DOHH2 (cell line): Measurements from ENCODE around the gene MTFP1.

Experiments
- H3F3A ChIP-seq: fragments of 200-600 bp; sonication (generic), shearing (Covaris generic); 2 replicates; pipeline ENCODE4 v1.6.0; 2016; ENCODE audit warnings: antibody characterized with exemption, mild to moderate bottlenecking; ENCODE audit not compliant: control insufficient read depth, insufficient read depth
- H3K27ac ChIP-seq: fragments of 200-600 bp; sonication (generic); 2 replicates; pipeline ENCODE4 v1.5.1; 2014; ENCODE audit warnings: low read depth, mild to moderate bottlenecking, low read length, moderate library complexity
- H3K27me3 ChIP-seq: fragments of 200-600 bp; sonication (generic); 2 replicates; pipeline ENCODE4 v1.6.1; 2014; ENCODE audit warnings: mild to moderate bottlenecking, low read length, mixed read lengths; ENCODE audit not compliant: control insufficient read depth
- H3K36me3 ChIP-seq: fragments of 200-600 bp; sonication (generic); 2 replicates; pipeline ENCODE4 v1.6.1; 2014; ENCODE audit warnings: mild to moderate bottlenecking, low read length, moderate library complexity, mixed read lengths; ENCODE audit not compliant: control insufficient read depth
- H3K4me1 ChIP-seq: fragments of 200-600 bp; sonication (generic); 2 replicates; pipeline ENCODE4 v1.6.1; 2014; ENCODE audit warnings: mild to moderate bottlenecking, low read length, mixed read lengths; ENCODE audit not compliant: control insufficient read depth
- H3K4me2 ChIP-seq: fragments of 200-600 bp; sonication (generic); 2 replicates; pipeline ENCODE4 v1.6.0; 2014; ENCODE audit warnings: mild to moderate bottlenecking, low read length, moderate library complexity
- H3K4me3 ChIP-seq: fragments of 200-600 bp; sonication (generic); 2 replicates; pipeline ENCODE4 v1.5.1; 2014; ENCODE audit warnings: mild to moderate bottlenecking, low read length, mixed read lengths
- H3K79me2 ChIP-seq: fragments of 200-600 bp; sonication (generic); 2 replicates; pipeline ENCODE4 v1.6.1; 2014; ENCODE audit warnings: mild to moderate bottlenecking, low read length, mixed read lengths; ENCODE audit not compliant: control insufficient read depth
- H3K9me2 ChIP-seq: fragments of 200-600 bp; sonication (generic); replicated peaks from 2 replicates; pipeline ENCODE4 v1.6.1; 2014; ENCODE audit warnings: mild to moderate bottlenecking, low read length, mixed read lengths; ENCODE audit not compliant: control insufficient read depth
- H3K9me3 ChIP-seq: fragments of 200-600 bp; sonication (generic); 2 replicates; pipeline ENCODE4 v1.6.1; 2014; ENCODE audit warnings: antibody characterized with exemption, low read length, mixed read lengths; ENCODE audit not compliant: control insufficient read depth, insufficient read depth
- H4K20me1 ChIP-seq: fragments of 200-600 bp; sonication (generic); 2 replicates; pipeline ENCODE4 v1.6.0; 2014; ENCODE audit warnings: low read depth, mild to moderate bottlenecking, antibody characterized with exemption, low read length, moderate library complexity; ENCODE audit not compliant: control insufficient read depth, insufficient read depth
- CTCF ChIP-seq: fragments of 200-600 bp; sonication (generic); IDR thresholded peaks from one replicate; pipeline ENCODE4 v1.5.1; 2014; ENCODE audit warnings: antibody characterized with exemption, mild to moderate bottlenecking, low read depth, low read length; ENCODE audit not compliant: poor library complexity, severe bottlenecking
- EZH2phosphoT487 ChIP-seq: fragments of 200-600 bp; sonication (generic); IDR thresholded peaks from 2 replicates; pipeline ENCODE4 v1.6.1; 2017; ENCODE audit warnings: borderline replicate concordance, mild to moderate bottlenecking, antibody characterized with exemption, low read length, moderate library complexity, mixed read lengths

MTFP1 gene

DNA sequence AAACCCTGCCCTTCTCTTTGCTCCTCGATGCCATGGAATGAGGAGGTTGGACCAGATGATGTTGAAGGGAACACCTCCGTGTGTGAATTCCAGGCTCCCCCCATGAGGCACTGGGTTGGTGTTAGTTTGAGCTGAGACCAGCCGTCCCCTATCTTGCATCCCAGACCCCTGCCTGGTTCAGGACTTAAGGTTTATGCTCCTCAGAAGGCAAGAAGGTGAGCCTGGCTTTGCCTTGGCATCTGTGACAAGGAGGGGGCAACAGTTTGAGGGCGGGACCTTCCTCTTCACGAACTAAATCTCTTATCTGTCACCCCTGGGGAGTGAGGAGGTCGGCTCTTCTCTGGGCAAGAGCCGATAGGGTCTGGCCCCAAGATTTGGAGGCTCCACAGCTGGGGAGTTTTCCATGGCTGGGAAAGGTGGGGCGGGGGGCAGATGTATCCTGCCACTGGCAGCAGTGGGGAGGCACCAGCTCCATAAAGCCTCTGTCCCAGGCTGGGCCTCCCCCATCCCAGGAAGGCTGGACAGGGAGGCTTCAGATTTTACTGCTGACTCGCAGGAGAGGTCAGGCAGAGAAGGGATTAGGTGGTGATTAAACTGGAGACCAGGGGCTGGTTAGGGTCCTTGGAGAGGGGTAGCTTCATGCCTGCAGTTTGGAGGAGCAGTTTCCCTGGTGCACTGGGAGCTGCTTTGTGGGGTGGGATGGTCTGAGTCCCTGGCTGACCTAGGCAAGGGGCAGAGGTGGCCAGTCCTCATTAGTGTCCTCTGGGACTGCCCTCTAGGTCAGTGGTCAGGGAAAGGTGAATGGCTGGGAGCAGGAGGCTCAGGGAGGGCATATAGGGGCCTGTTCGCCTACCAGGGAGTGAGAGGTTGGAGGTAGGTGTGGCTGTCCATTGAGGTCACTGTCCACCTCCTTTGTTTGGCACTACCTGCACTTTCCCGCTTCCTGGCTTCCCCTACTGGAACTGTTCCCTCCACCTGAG lies 27.6 kb upstream of the MTFP1 start:
- Histone ChIP-seq H3K9me2 (no peaks in the 10 kb centered on the region), H3K27me3 (peaks cover 29% of the 10 kb centered on the region), H3K9me3 (no peaks in the 10 kb centered on the region), H3K27ac (no peak overlapping the region), H3K4me2 (peak overlapping the region; percentile 68), H3F3A (no peaks in the 10 kb centered on the region), H3K4me1 (peaks cover 23% of the 10 kb centered on the region), H3K4me3 (peak overlapping the region; percentile 68), H3K36me3 (no peaks in the 10 kb centered on the region), H3K79me2 (no peaks in the 10 kb centered on the region), H4K20me1 (no peaks in the 10 kb centered on the region)
- no peak; the same call in 1 of the 2 replicates for TF ChIP-seq EZH2phosphoT487
- TF ChIP-seq CTCF, result no peak

DNA sequence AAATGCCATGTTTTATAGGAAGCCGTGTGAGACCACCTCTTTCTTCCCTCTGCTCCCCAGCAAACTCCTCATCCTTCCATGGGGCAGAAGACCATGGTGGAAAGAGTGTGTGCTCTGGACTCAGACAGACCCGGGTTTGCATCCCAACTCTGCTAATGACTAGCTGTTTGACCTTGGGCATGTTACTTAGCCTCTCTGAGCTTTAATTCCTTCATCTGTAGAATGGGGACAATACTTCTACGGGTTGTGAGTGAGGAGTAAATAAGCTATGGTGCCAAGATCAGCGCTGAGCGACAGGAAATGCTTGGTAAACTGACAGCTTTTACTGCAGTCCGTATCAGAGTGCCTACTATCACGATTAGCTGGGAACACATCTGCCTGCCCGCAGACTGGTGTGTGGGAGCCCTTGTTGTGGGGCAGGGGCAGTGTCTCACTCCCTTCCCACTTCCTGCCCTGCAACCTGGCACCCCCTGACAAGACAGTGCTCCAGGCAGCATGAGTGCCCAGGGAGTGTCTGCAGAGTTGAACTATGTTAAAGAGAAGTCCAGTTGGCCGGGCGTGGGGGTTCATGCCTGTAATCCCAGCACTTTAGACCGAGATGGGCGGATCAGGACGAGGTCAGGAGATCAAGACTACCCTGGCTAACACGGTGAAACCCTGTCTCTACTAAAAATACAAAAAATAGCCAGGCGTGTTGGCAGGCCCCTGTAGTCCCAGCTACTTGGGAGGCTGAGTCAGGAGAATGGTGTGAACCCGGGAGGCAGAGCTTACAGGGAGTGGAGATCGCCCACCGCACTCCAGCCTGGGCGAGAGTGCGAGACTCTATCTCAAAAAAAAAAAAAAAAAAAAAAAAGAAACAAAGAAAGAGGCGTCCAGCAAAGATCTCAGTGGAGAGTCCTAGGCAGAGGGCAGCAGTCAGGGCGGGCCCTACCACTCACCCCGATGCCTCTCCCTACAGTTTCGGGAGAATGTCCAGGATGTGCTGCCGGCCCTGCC lies 26.6 kb upstream of the MTFP1 start:
- H3K4me3 ChIP-seq, result no peak overlapping the region
- no peaks in the 10 kb centered on the region for H3F3A ChIP-seq
- H3K4me2 ChIP-seq, result no peak overlapping the region
- H3K79me2 ChIP-seq, result no peaks in the 10 kb centered on the region
- no peak overlapping the region for H3K27ac ChIP-seq
- H3K27me3 ChIP-seq, result peaks cover 29% of the 10 kb centered on the region
- H3K36me3 ChIP-seq, result no peaks in the 10 kb centered on the region
- H3K9me3 ChIP-seq, result no peaks in the 10 kb centered on the region
- no peaks in the 10 kb centered on the region for H4K20me1 ChIP-seq
- no peaks in the 10 kb centered on the region for H3K9me2 ChIP-seq
- H3K4me1 ChIP-seq, result peaks cover 15% of the 10 kb centered on the region
- TF ChIP-seq CTCF (no peak), EZH2phosphoT487 (no peak)

GRCh38 chr22:30399718-30400117 lies 25.9 kb upstream of the MTFP1 start:
- H3F3A ChIP-seq, result no peaks in the 10 kb centered on the region
- peaks cover 29% of the 10 kb centered on the region for H3K27me3 ChIP-seq
- peaks cover 15% of the 10 kb centered on the region for H3K4me1 ChIP-seq
- H3K4me2 ChIP-seq, result no peak overlapping the region
- no peak overlapping the region for H3K27ac ChIP-seq
- no peaks in the 10 kb centered on the region for H3K9me3 ChIP-seq
- H3K4me3 ChIP-seq, result no peak overlapping the region
- TF ChIP-seq CTCF (no peak), EZH2phosphoT487 (no peak)
- no peaks in the 10 kb centered on the region for H3K9me2 ChIP-seq
- no peaks in the 10 kb centered on the region for H4K20me1 ChIP-seq
- H3K79me2 ChIP-seq, result no peaks in the 10 kb centered on the region
- no peaks in the 10 kb centered on the region for H3K36me3 ChIP-seq
